Smooth muscle cell (in vitro differentiated cells): Measurements from ENCODE around the gene BRIP1. TPM values are rescaled to one million over a fixed set of nuclear protein-coding genes. Genes with fewer than 3 reads are reported as not detected.
"Not testable (repeated sequence)": the region's sequence is repeated elsewhere in the genome, so short reads cannot be mapped to it uniquely, and the experiment has no call there.

ENCODE experiments used
- DNase-seq: peaks from one replicate; lab custom pipeline; 2025; ENCODE audit not compliant: unreplicated experiment; lab: John Stamatoyannopoulos, UW
- H2AFZ ChIP-seq: fragments of 200-600 bp; sonication (generic); 2 replicates; pipeline ENCODE4 v1.6.0; 2016; ENCODE audit warnings: antibody characterized with exemption, low read depth, mild to moderate bottlenecking
- H3F3A ChIP-seq: fragments of 200-600 bp; sonication (generic); 2 replicates; pipeline ENCODE4 v1.6.0; 2017; ENCODE audit warnings: antibody characterized with exemption, low read depth
- H3K27ac ChIP-seq: fragments of 200-600 bp; sonication (generic); 2 replicates; pipeline ENCODE4 v1.5.1; 2016; ENCODE audit warnings: low read depth, mild to moderate bottlenecking
- H3K27me3 ChIP-seq: fragments of 200-600 bp; sonication (generic); 2 replicates; pipeline ENCODE4 v1.6.1; 2016; ENCODE audit warnings: low read depth, mild to moderate bottlenecking
- H3K36me3 ChIP-seq: fragments of 200-600 bp; sonication (generic); 2 replicates; pipeline ENCODE4 v1.5.1; 2016; ENCODE audit warnings: low read depth
- H3K4me1 ChIP-seq: fragments of 200-600 bp; sonication (generic); 2 replicates; pipeline ENCODE4 v1.5.1; 2016; ENCODE audit warnings: low read depth
- H3K4me2 ChIP-seq: fragments of 200-600 bp; sonication (generic); 2 replicates; pipeline ENCODE4 v1.6.0; 2016; ENCODE audit warnings: mild to moderate bottlenecking
- H3K4me3 ChIP-seq: fragments of 200-600 bp; sonication (generic); 2 replicates; pipeline ENCODE4 v1.5.1; 2016; ENCODE audit warnings: mild to moderate bottlenecking
- H3K79me2 ChIP-seq: fragments of 200-600 bp; sonication (generic); 2 replicates; pipeline ENCODE4 v1.6.0; 2016; ENCODE audit warnings: low read depth, mild to moderate bottlenecking
- H3K9ac ChIP-seq: fragments of 200-600 bp; sonication (generic); 2 replicates; pipeline ENCODE4 v1.6.0; 2016; ENCODE audit warnings: low read depth
- H3K9me3 ChIP-seq: fragments of 200-600 bp; sonication (generic); replicated peaks from 2 replicates; pipeline ENCODE4 v1.5.1; 2016; ENCODE audit warnings: low read depth
- H4K20me1 ChIP-seq: fragments of 200-600 bp; sonication (generic); 2 replicates; pipeline ENCODE4 v1.6.0; 2016; ENCODE audit warnings: low read depth
- WGBS: methylation state at CpG from one replicate; pipeline ENCODE4 v1.1.7; 2016; ENCODE audit warnings: low lambda C conversion rate; 5-methylcytosine and 5-hydroxymethylcytosine counted together
- polyA plus RNA-seq: library from polyadenylated mRNA; unstranded; fragments of >200 nt; fragmentation: Nextera tagmentation; extraction: Ambion mirVana; gene quantifications from 2 replicates; pipeline ENCODE4 v1.2.1, GENCODE V29; 2016
- total RNA-seq: library from RNA; depleted of rRNA; stranded (reverse); fragments of >200 nt; gene quantifications from 2 replicates; pipeline ENCODE4 v1.2.3, GENCODE V29; 2014
- TF ChIP-seq, protein P1 (sequence below): fragments of 200-600 bp; sonication (generic); IDR thresholded peaks from 2 replicates; pipeline ENCODE4 v1.5.1; 2017; ENCODE audit warnings: borderline replicate concordance, mild to moderate bottlenecking, antibody characterized with exemption; ENCODE audit not compliant: insufficient read depth, poor library complexity, severe bottlenecking

The BRIP1 gene
- total and polyA plus RNA-seq, 2 experiments from 2014 or later = 0.71 to 9.1 TPM

DNA sequence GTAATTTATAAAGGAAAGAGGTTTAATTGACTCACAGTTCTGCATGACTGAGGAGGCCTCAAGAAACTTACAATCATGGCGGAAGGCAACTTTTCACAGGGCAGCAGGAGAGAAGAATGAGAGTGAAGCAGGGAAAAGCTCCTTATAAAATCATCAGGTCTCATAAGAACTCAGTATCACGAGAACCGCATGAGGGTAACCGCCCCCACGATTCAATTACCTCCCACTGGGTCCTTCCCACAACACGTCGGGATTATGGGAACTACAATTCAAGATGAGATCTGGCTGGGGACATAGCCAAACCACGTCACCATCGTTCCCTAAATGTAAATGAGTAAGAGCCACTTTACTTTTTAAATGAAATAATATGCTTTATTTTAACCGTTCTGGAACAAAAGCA, 182.4 kb downstream of the BRIP1 start:
- H3K4me1 ChIP-seq = no peaks in the 10 kb centered on the region
- H3K4me2 ChIP-seq = no peak overlapping the region
- H3K27me3 ChIP-seq = no peaks in the 10 kb centered on the region
- no peaks in the 10 kb centered on the region for H3F3A ChIP-seq
- no peak overlapping the region for H2AFZ ChIP-seq
- no peaks in the 10 kb centered on the region for H3K9me3 ChIP-seq
- H3K4me3 ChIP-seq = no peak overlapping the region
- no peak for DNase-seq
- H3K36me3 ChIP-seq = no peaks in the 10 kb centered on the region
- no peak overlapping the region for H3K9ac ChIP-seq
- no peaks in the 10 kb centered on the region for H3K79me2 ChIP-seq
- H3K27ac ChIP-seq = no peak overlapping the region
- 93% methylated on average over 10 of the region's 10 CpGs for WGBS
- no peaks in the 10 kb centered on the region for H4K20me1 ChIP-seq
- TF ChIP-seq, protein P1, sequence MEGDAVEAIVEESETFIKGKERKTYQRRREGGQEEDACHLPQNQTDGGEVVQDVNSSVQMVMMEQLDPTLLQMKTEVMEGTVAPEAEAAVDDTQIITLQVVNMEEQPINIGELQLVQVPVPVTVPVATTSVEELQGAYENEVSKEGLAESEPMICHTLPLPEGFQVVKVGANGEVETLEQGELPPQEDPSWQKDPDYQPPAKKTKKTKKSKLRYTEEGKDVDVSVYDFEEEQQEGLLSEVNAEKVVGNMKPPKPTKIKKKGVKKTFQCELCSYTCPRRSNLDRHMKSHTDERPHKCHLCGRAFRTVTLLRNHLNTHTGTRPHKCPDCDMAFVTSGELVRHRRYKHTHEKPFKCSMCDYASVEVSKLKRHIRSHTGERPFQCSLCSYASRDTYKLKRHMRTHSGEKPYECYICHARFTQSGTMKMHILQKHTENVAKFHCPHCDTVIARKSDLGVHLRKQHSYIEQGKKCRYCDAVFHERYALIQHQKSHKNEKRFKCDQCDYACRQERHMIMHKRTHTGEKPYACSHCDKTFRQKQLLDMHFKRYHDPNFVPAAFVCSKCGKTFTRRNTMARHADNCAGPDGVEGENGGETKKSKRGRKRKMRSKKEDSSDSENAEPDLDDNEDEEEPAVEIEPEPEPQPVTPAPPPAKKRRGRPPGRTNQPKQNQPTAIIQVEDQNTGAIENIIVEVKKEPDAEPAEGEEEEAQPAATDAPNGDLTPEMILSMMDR = no peak

DNA sequence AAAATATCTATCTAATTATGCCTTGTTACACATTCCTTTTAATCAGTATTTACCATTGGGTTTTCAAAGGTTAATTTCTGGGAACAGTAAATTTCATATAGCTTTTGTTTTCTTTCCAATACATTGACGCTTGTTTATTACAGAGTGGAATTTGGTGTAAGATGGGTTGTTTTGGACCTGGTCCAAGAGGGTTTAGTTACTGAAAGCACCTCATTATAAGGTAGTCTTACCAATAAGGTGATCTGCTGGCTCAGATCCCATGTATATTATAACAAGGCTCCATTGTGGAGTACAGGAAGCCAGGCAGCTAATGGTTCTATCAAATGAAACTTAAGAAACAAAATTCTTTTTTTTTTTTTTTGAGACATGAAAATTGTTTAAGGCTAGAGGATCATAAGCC, 185.0 kb downstream of the BRIP1 start:
- Histone ChIP-seq H3K9me3 (no peaks in the 10 kb centered on the region), H3F3A (no peaks in the 10 kb centered on the region), H3K4me3 (no peak overlapping the region), H4K20me1 (no peaks in the 10 kb centered on the region), H3K79me2 (no peaks in the 10 kb centered on the region), H3K36me3 (no peaks in the 10 kb centered on the region), H3K4me1 (no peaks in the 10 kb centered on the region), H3K27ac (no peak overlapping the region), H3K4me2 (no peak overlapping the region), H3K27me3 (no peaks in the 10 kb centered on the region), H2AFZ (no peak overlapping the region), H3K9ac (no peak overlapping the region)
- TF ChIP-seq, protein P1 = no peak
- WGBS = 85% methylated on average over 1 of the region's 1 CpG
- no peak for DNase-seq

DNA sequence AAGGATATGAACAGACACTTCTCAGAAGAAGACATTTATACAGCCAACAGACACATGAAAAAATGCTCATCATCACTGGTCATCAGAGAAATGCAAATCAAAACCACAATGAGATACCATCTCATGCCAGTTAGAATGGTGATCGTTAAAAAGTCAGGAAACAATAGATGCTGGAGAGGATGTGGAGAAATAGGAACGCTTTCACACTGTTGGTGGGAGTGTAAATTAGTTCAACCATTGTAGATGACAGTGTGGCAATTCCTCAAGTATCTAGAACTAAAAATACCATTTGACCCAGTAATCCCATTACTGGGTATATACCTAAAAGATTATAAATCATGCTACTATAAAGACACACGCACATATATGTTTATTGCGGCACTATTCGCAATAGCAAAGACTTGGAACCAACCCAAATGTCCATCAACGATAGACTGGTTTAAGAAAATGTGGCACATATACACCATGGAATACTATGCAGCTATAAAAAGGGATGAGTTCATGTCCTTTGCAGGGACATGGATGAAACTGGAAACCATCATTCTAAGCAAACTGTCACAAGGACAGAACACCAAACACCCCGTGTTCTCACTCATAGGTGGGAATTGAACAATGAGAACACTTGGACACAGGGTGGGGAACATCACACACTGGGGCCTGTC, 186.0 kb downstream of the BRIP1 start:
- H3K9me3 ChIP-seq, H2AFZ ChIP-seq, H3K27ac ChIP-seq, H3K9ac ChIP-seq, H3K79me2 ChIP-seq, H3F3A ChIP-seq, H3K4me1 ChIP-seq, H3K36me3 ChIP-seq, DNase-seq, H3K4me2 ChIP-seq, H4K20me1 ChIP-seq, H3K4me3 ChIP-seq, H3K27me3 ChIP-seq: not testable (repeated sequence)
- WGBS = 83% methylated on average over 7 of the region's 7 CpGs

DNA sequence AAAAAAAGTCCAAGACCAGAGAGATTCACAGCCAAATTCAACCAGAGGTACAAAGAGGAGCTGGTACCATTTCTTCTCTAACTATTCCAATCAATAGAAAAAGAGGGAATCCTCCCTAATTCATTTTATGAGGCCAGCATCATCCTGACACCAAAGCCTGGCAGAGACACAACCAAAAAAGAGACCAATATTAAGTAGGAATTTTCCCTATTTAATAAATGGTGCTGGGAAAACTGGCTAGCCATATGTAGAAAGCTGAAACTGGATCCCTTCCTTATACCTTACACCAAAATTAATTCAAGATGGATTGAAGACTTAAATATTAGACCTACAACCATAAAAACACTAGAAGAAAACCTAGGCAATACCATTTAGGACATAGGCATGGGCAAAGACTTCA, 186.8 kb downstream of the BRIP1 start:
- H4K20me1 ChIP-seq, H3K4me1 ChIP-seq, H3F3A ChIP-seq, H3K9me3 ChIP-seq, H2AFZ ChIP-seq, H3K79me2 ChIP-seq, H3K4me3 ChIP-seq, H3K27ac ChIP-seq, H3K9ac ChIP-seq, H3K36me3 ChIP-seq, H3K27me3 ChIP-seq, DNase-seq, H3K4me2 ChIP-seq: not testable (repeated sequence)

DNA sequence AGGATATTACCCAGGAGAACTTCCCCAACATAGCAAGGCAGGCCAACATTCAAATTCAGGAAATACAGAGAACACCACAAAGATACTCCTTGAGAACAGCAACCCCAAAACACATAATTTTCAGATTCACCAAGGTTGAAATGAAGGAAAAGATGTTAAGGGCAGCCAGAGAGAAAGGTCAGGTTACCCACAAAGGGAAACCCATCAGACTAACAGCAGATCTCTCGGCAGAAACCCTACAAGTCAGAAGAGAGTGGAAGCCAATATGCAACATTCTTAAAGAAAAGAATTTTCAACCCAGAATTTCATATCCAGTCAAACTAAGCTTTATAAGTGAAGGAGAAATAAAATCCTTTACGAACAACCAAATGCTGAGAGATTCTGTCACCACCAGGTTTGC, 188.7 kb downstream of the BRIP1 start:
- not testable (repeated sequence) for H3K27me3 ChIP-seq, H4K20me1 ChIP-seq, H3K36me3 ChIP-seq, DNase-seq, H3K9me3 ChIP-seq, H3F3A ChIP-seq, H3K9ac ChIP-seq, H3K79me2 ChIP-seq, H2AFZ ChIP-seq, H3K27ac ChIP-seq, H3K4me1 ChIP-seq, H3K4me3 ChIP-seq, H3K4me2 ChIP-seq
- 92% methylated on average over 2 of the region's 2 CpGs for WGBS

DNA sequence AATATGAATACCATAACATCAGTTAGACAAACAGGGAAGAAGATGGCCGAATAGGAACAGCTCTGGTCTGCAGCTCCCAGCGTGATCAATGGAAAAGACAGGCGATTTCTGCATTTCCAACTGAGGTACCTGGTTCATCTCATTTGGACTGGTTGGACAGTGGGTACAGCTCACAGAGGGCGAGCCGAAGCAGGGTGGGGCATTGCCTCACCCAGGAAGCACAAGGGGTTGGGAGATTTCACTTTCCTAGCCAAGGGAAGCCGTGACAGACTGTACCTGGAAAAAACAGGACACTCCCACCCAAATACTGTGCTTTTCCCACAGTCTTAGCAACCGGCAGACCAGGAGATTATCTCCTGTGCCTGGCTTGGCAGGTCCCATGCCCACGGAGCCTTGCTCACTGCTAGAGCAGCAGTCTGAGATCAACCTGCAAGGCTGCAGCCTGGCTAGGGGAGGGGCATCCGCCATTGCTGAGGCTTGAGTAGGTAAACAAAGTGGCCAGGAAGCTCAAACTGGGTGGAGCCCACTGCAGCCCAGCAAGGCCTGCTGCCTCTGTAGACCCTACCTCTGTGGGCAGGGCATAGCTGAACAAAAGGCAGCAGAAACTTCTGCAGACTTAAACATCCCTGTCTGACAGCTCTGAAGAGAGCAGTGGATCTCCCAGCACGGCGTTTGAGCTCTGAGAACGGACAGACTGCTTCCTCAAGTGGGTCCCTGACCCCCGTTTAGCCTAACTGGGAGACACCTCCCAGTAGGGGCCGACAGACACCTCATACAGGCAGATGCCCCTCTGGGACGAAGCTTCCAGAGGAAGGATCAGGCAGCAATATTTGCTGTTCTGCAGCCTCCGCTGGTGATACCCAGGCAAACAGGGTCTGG, 190.1 kb downstream of the BRIP1 start:
- 96% methylated on average over 16 of the region's 16 CpGs for WGBS
- not testable (repeated sequence) for H3K36me3 ChIP-seq, H3K4me2 ChIP-seq, H3K79me2 ChIP-seq, H3K27ac ChIP-seq, H3K27me3 ChIP-seq, H3K4me1 ChIP-seq, H4K20me1 ChIP-seq, H3K9me3 ChIP-seq, H3K4me3 ChIP-seq, H3K9ac ChIP-seq, H3F3A ChIP-seq, H2AFZ ChIP-seq, DNase-seq
